GM19372 (cell line): Measurements from ENCODE around the gene AVP.

Experiments used
- ATAC-seq: cut with Tn5 transposase; IDR thresholded peaks from one replicate; pipeline ENCODE4 v1.9.1; 2021; ENCODE audit warnings: mild to moderate bottlenecking, low read depth, moderate library complexity; ENCODE audit not compliant: unreplicated experiment

AVP gene

GRCh38 chr20:3059489-3059888, 25.0 kb downstream of the AVP start:
- no peak for ATAC-seq

GRCh38 chr20:3051385-3052019, 33.0 kb downstream of the AVP start:
- ATAC-seq, result no peak

GRCh38 chr20:3047486-3048419, 36.8 kb downstream of the AVP start:
- ATAC-seq, result no peak

GRCh38 chr20:3046677-3047462, 37.7 kb downstream of the AVP start:
- ATAC-seq, result no peak

GRCh38 chr20:3045816-3046676, 38.5 kb downstream of the AVP start, which contains the start of gene MRPS26:
Gene MRPS26, plus strand, starts transcription at chr20:3046052. Its CDS starts 17 bp downstream, at chr20:3046069.
- peak; percentile 92 for ATAC-seq

GRCh38 chr20:3045042-3045815, 39.3 kb downstream of the AVP start:
- peak; percentile 45 for ATAC-seq

- ATAC-seq, result no peak
These were observed 40.1 kb downstream of the AVP start for GRCh38 chr20:3044336-3044965.

GRCh38 chr20:3043322-3043721, 41.2 kb downstream of the AVP start, which contains the start of gene GNRH2:
Gene GNRH2, plus strand, starts transcription at chr20:3043622. Its CDS starts 793 bp downstream, at chr20:3044415.
- no peak for ATAC-seq

GRCh38 chr20:3042625-3043024, 41.9 kb downstream of the AVP start:
- ATAC-seq, result no peak

GRCh38 chr20:3041854-3042409, 42.6 kb downstream of the AVP start:
- ATAC-seq, result no peak

- ATAC-seq, result no peak
These were observed 44.4 kb downstream of the AVP start for GRCh38 chr20:3040086-3040485.

GRCh38 chr20:3039426-3039825, 45.1 kb downstream of the AVP start:
- no peak for ATAC-seq

GRCh38 chr20:3038454-3038853, 46.1 kb downstream of the AVP start:
- no peak for ATAC-seq

- no peak for ATAC-seq
These were observed 46.9 kb downstream of the AVP start for GRCh38 chr20:3037654-3038053.

GRCh38 chr20:3032624-3033023, 51.9 kb downstream of the AVP start:
- ATAC-seq, result no peak
